HUES6 (cell line): ENCODE measurements around the gene CBFB.

Source experiments
- H3K27ac ChIP-seq: 2 replicates; pipeline ENCODE4 v1.7.0; 2013; ENCODE audit warnings: low read depth, mild to moderate bottlenecking, low read length, inconsistent platforms
- H3K27me3 ChIP-seq: 2 replicates; pipeline ENCODE4 v1.6.1; 2013; ENCODE audit warnings: low read length; ENCODE audit not compliant: control insufficient read depth, insufficient read depth
- H3K36me3 ChIP-seq: 2 replicates; pipeline ENCODE4 v1.6.1; 2013; ENCODE audit warnings: low read length; ENCODE audit not compliant: control insufficient read depth, insufficient read depth
- H3K4me1 ChIP-seq: 2 replicates; pipeline ENCODE4 v1.6.1; 2013; ENCODE audit warnings: low read length; ENCODE audit not compliant: control insufficient read depth, insufficient read depth
- H3K4me3 ChIP-seq: 2 replicates; pipeline ENCODE4 v1.5.1; 2013; ENCODE audit warnings: low read depth, low read length
- H3K9ac ChIP-seq: one replicate; pipeline ENCODE4 v1.6.1; 2013; ENCODE audit warnings: mild to moderate bottlenecking, low read length
- H3K9me3 ChIP-seq: 2 replicates; pipeline ENCODE4 v1.6.1; 2013; ENCODE audit warnings: low read depth, low read length; ENCODE audit not compliant: control insufficient read depth, insufficient read depth

Gene CBFB

GRCh38 chr16:67142342-67142741 lies 113.4 kb downstream of the CBFB start:
- H3K4me3 ChIP-seq = no peak overlapping the region
- no peaks in the 10 kb centered on the region for H3K4me1 ChIP-seq
- H3K27ac ChIP-seq = no peak overlapping the region
- peaks cover 90% of the 10 kb centered on the region for H3K36me3 ChIP-seq
- no peaks in the 10 kb centered on the region for H3K27me3 ChIP-seq
- H3K9me3 ChIP-seq = no peaks in the 10 kb centered on the region
- no peak overlapping the region for H3K9ac ChIP-seq

GRCh38 chr16:67144943-67145342 lies 116.0 kb downstream of the CBFB start:
- Histone ChIP-seq H3K4me1 (no peaks in the 10 kb centered on the region), H3K27ac (no peak overlapping the region), H3K9me3 (no peaks in the 10 kb centered on the region), H3K4me3 (no peak overlapping the region), H3K9ac (no peak overlapping the region), H3K27me3 (no peaks in the 10 kb centered on the region), H3K36me3 (peaks cover 91% of the 10 kb centered on the region)

- no peaks in the 10 kb centered on the region for H3K4me1 ChIP-seq
- peaks cover 5% of the 10 kb centered on the region; the same call in 1 of the 2 replicates for H3K27me3 ChIP-seq
- no peak overlapping the region for H3K9ac ChIP-seq
- H3K27ac ChIP-seq = no peak overlapping the region
- H3K9me3 ChIP-seq = no peaks in the 10 kb centered on the region
- H3K4me3 ChIP-seq = no peak overlapping the region
- H3K36me3 ChIP-seq = peaks cover 83% of the 10 kb centered on the region
Measured at GRCh38 chr16:67145746-67146145, 116.8 kb downstream of the CBFB start.

DNA sequence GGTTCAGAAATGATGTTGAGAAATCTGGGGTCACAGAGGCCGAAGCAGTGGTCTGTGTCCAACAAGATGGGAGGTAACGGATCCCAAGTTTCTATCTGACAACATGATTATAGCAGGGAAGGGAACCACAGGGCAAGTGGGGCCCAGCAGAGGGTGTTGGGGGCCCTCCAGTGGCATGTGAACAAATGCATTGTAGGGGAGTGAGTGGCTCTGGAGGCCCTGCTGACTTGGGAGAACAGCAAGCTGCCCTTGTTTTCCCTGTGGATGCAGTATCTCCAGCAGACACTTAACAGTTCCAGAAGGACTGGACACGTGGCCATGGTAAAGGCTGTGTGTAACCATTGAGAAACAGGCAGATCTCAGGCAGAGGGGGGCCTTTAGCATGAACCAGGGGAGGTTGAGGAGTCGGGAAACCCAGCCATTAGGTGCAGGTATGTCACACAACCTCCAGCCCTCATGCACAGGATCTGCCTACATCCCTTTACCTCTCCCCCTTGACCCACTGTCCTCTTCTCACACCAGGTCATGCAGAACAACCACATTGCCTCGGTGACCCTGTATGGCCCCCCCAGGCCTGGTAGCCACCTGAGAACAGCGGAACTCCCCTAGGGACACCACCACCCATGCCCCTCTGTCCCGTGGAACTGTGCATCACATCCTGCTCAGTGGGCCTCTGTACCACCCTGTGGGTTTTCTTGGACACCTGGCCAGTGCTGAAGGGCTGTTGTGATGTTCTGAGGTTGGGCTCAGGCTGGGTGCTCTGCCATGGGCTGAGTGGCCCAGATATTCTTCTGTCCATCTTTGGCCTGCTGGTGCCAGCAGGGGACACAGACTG lies 117.8 kb downstream of the CBFB start:
- no peak overlapping the region for H3K9ac ChIP-seq
- H3K9me3 ChIP-seq = no peaks in the 10 kb centered on the region
- no peak overlapping the region for H3K4me3 ChIP-seq
- H3K4me1 ChIP-seq = 0 out of 2 replicates have a peak, but pooled peaks cover 4% of the 10 kb centered on the region
- peaks cover 15% of the 10 kb centered on the region for H3K27me3 ChIP-seq
- H3K36me3 ChIP-seq = peaks cover 73% of the 10 kb centered on the region
- H3K27ac ChIP-seq = no peak overlapping the region

- no peaks in the 10 kb centered on the region for H3K9me3 ChIP-seq
- H3K36me3 ChIP-seq = peaks cover 65% of the 10 kb centered on the region
- H3K27ac ChIP-seq = no peak overlapping the region
- H3K4me3 ChIP-seq = no peak overlapping the region
- H3K4me1 ChIP-seq = 0 out of 2 replicates have a peak, but pooled peaks cover 4% of the 10 kb centered on the region
- no peak overlapping the region for H3K9ac ChIP-seq
- peaks cover 23% of the 10 kb centered on the region for H3K27me3 ChIP-seq
Measured at GRCh38 chr16:67147437-67148140, 118.6 kb downstream of the CBFB start.

- Histone ChIP-seq H3K4me1 (0 out of 2 replicates have a peak, but pooled peaks cover 4% of the 10 kb centered on the region), H3K36me3 (peaks cover 59% of the 10 kb centered on the region), H3K9me3 (no peaks in the 10 kb centered on the region), H3K27ac (no peak overlapping the region), H3K27me3 (peaks cover 30% of the 10 kb centered on the region), H3K9ac (no peak overlapping the region), H3K4me3 (no peak overlapping the region)
Measured at GRCh38 chr16:67148221-67148620, 119.3 kb downstream of the CBFB start.

- no peak overlapping the region for H3K27ac ChIP-seq
- H3K4me3 ChIP-seq = no peak overlapping the region
- 0 out of 2 replicates have a peak, but pooled peaks cover 4% of the 10 kb centered on the region for H3K4me1 ChIP-seq
- no peaks in the 10 kb centered on the region for H3K9me3 ChIP-seq
- peaks cover 35% of the 10 kb centered on the region for H3K27me3 ChIP-seq
- no peak overlapping the region for H3K9ac ChIP-seq
- H3K36me3 ChIP-seq = peaks cover 54% of the 10 kb centered on the region
Measured at GRCh38 chr16:67148656-67149275, 119.8 kb downstream of the CBFB start.

DNA sequence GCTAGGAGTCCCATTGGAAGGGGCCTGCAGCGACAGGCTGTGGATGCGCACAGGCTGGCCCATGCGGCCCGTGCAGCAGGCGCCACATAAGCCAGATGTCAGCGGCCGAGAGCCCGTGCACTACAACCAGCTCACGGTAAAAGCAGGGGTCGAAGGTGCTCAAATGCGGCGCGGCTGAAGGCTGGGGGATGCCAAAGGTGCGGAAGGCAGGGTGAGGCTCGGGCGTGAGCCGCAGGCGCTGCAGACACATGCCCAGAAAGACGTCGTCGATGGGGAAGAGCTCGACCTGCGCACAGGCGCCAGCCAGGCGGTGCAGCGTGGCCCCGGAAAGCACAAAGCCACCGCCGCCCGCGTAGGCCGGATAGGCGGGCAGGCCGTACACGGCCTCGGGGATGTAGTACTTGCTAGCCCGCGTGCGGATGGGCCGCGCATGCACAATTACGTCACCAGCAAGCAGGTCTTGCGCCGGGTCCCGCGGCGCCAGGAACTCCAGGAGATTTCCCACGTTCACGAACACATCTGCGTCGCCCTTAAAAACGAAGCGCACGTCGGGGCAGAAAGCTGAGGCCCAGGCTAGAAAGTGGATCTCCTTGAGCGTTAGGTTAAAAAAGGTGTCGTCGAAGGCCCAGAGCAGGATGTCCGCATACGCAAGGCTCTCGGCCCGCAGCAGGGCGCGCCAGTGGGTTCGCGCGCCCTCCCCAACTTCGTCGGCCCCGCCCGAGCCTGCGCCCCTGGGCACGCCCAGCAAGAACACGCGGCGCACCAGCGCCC lies 120.5 kb downstream of the CBFB start:
- H3K4me1 ChIP-seq = 0 out of 2 replicates have a peak, but pooled peaks cover 4% of the 10 kb centered on the region
- peaks cover 48% of the 10 kb centered on the region for H3K36me3 ChIP-seq
- no peaks in the 10 kb centered on the region for H3K9me3 ChIP-seq
- no peak overlapping the region for H3K27ac ChIP-seq
- H3K27me3 ChIP-seq = peaks cover 42% of the 10 kb centered on the region
- peak overlapping the region; percentile 76 for H3K4me3 ChIP-seq
- no peak overlapping the region for H3K9ac ChIP-seq

GRCh38 chr16:67150047-67150832 lies 121.3 kb downstream of the CBFB start:
- no peaks in the 10 kb centered on the region for H3K9me3 ChIP-seq
- H3K27me3 ChIP-seq = peaks cover 50% of the 10 kb centered on the region
- H3K36me3 ChIP-seq = peaks cover 40% of the 10 kb centered on the region
- H3K4me3 ChIP-seq = peak overlapping the region; percentile 76
- H3K9ac ChIP-seq = peak overlapping the region; percentile 10
- 0 out of 2 replicates have a peak, but pooled peaks cover 4% of the 10 kb centered on the region for H3K4me1 ChIP-seq
- H3K27ac ChIP-seq = no peak overlapping the region
